AG04450 (cell line): Measurements from ENCODE around the gene HEATR3. TPM values are rescaled to one million over a fixed set of nuclear protein-coding genes. Genes with fewer than 3 reads are reported as not detected.
A peak's percentile ranks its signal among the peaks of the same experiment; 100 is the strongest.

Experiments
- CTCF ChIA-PET: fragments of 300-600, 350-600 bp; formaldehyde crosslinking; extraction: SDS; loops from one replicate; lab custom pipeline; 2022; ENCODE audit warnings: antibody characterized with exemption, inconsistent platforms; lab: Charles Lee
- POLR2A ChIA-PET: fragments of 350-600 bp; formaldehyde crosslinking; extraction: SDS; loops from one replicate; lab custom pipeline; 2021; ENCODE audit warnings: antibody characterized with exemption, inconsistent platforms; lab: Yijun Ruan, JAX
- DNase-seq: peaks from one replicate; pipeline ENCODE4 v3.0.0-alpha.2; 2011; ENCODE audit warnings: low read depth, low spot score
- H3K27ac ChIP-seq: one replicate; pipeline ENCODE4 v1.5.1; 2012; ENCODE audit warnings: low read depth, low read length, control low read depth
- H3K27me3 ChIP-seq: one replicate; pipeline ENCODE4 v1.6.0; 2012; ENCODE audit warnings: low read length; ENCODE audit not compliant: control insufficient read depth, insufficient read depth
- H3K4me3 ChIP-seq: 2 replicates; pipeline ENCODE4 v1.5.1; 2011; ENCODE audit warnings: mild to moderate bottlenecking, low read depth, low read length, control low read depth
- H3K9me3 ChIP-seq: 2 replicates; pipeline ENCODE4 v1.5.1; 2012; ENCODE audit warnings: low read length; ENCODE audit not compliant: control insufficient read depth, insufficient read depth
- polyA plus RNA-seq: library from polyadenylated mRNA; depleted of rRNA; stranded (reverse); fragments of >200 nt; gene quantifications from 2 replicates; pipeline ENCODE4 v1.2.3, GENCODE V29; 2011
- TF ChIP-seq, protein P1 (sequence below): IDR thresholded peaks from 2 replicates; pipeline ENCODE4 v1.5.1; 2011; ENCODE audit warnings: low read depth, low read length, control low read depth, inconsistent platforms

HEATR3 gene
- polyA plus RNA-seq, 1 experiment = 17.1 TPM

DNA sequence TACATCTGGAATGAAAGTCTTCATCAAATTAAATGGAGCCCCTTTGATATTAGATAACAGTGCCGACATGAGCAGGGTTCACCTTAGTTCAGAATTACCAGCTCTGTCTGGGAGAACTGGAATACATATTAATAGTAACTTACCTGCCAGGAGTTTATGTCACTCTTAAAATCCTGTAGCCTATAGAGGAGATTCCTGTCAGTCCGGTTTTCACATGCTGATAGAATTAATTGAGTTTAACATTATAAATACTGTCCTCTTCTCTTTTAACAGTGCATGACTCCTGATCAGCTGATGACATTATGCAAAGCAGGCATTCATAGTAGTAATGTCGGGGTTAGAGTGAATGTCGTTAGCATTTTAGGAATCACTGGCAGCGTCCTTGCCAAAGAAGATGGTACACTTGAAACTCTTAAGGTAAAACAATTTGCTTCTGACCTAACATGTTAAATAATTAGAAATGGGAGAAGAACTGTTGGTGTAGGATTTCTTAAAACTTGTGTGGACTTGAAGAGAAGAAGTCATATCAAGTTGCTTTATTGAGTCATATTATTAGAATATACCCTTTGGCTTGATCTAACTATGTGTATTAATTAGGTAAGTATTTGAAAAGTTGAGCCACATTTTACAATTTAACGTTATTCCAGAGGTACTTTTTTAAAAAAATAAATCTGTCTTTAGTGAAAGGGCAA is 34.3 kb downstream of the HEATR3 start:
- DNase-seq = no peak
- POLR2A ChIA-PET = no interaction called here
- no peak overlapping the region for H3K27ac ChIP-seq
- H3K27me3 ChIP-seq = no peaks in the 10 kb centered on the region
- no peaks in the 10 kb centered on the region for H3K9me3 ChIP-seq
- H3K4me3 ChIP-seq = no peak overlapping the region
- CTCF ChIA-PET = interaction anchor here (1.9 kb wide), 1 partner anchor 75 kb away, joined by 4 read pairs; the partner anchor contains the start of gene CNEP1R1
- TF ChIP-seq, protein P1, sequence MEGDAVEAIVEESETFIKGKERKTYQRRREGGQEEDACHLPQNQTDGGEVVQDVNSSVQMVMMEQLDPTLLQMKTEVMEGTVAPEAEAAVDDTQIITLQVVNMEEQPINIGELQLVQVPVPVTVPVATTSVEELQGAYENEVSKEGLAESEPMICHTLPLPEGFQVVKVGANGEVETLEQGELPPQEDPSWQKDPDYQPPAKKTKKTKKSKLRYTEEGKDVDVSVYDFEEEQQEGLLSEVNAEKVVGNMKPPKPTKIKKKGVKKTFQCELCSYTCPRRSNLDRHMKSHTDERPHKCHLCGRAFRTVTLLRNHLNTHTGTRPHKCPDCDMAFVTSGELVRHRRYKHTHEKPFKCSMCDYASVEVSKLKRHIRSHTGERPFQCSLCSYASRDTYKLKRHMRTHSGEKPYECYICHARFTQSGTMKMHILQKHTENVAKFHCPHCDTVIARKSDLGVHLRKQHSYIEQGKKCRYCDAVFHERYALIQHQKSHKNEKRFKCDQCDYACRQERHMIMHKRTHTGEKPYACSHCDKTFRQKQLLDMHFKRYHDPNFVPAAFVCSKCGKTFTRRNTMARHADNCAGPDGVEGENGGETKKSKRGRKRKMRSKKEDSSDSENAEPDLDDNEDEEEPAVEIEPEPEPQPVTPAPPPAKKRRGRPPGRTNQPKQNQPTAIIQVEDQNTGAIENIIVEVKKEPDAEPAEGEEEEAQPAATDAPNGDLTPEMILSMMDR = no peak

GRCh38 chr16:50102051-50102746 is 36.4 kb downstream of the HEATR3 start:
- TF ChIP-seq, protein P1 = no peak
- H3K27ac ChIP-seq = peak overlapping the region; percentile 49

DNA sequence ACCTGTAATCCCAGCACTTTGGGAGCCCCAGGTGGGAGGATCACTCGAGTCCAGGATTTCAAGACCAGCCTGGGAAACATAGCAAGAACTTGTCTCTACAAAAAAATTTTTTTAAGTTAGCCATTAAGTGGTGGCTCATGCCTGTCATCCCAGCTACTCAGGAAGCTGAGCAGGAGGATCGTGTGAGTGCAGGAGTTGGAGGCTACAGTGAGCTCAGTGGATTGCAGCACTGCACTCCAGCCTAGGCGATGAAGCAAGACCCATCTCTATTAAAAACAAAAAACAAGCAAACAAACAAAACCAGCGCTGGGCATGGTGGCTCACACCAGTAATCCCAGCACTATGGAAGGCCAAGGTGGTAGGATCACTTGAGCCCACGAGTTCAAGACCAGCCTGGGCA is 38.0 kb downstream of the HEATR3 start:
- ChIA-PET POLR2A (no interaction called here), CTCF (interaction anchor here (1.3 kb wide), 1 partner anchor 107 kb away, joined by 8 read pairs; no protein-coding TSS in a partner anchor)
- DNase-seq = no peak
- Histone ChIP-seq H3K4me3 (no peak overlapping the region), H3K27ac (no peak overlapping the region), H3K9me3 (no peaks in the 10 kb centered on the region), H3K27me3 (no peaks in the 10 kb centered on the region)
- TF ChIP-seq, protein P1 = no peak

More at GRCh38 chr16:50102051-50102746, 36.4 kb downstream of the HEATR3 start:
- ChIA-PET POLR2A (interaction anchor here (0.6 kb wide), 1 partner anchor 22 kb away, joined by 3 read pairs; no protein-coding TSS in a partner anchor), CTCF (interaction anchor here (1.0 to 1.4 kb wide), 5 partner anchors 34 to 252 kb away, joined by 3 to 8 read pairs (median 3); partner anchors contain the start of gene CNEP1R1)
- DNase-seq = peak; percentile 32
- no peaks in the 10 kb centered on the region for H3K9me3 ChIP-seq
- no peaks in the 10 kb centered on the region for H3K27me3 ChIP-seq
- H3K4me3 ChIP-seq = no peak overlapping the region

DNA sequence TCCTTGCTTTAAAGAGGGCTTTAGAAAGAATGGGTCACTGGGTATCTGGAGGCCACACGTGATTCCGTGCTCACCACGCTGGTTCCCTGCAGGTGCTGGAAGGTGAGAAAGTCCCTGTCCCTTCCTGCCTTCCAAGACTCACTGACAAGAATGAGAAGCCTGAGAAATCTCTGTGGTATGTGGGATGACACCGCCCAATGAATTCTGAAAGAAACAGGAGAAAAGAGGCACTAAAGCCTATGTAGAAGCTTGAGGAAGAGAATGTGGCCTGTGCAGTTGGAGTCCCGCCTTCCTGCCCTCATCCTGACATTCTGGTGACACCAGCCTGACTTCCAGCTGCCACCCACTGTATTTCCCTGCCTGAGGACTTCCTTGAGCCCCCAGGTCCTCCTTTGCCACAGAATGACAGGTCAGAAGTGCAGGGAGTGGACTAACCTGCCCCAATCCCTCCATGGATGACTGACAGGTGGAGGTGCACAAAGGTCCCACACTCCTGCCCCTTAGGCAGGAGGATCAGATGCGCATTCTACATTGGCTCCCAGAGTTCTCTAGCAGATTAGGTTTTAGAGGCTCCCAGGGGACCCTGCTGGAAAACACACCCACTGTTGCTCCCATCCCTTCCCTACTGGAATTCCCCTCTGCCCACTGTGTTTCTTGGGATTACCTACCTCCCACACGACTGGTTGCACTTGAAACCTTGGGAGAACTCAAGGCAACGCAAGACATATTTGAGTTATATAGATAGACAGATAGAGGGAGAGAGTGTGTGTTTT is 48.8 kb downstream of the HEATR3 start:
- POLR2A ChIA-PET = no interaction called here
- Histone ChIP-seq H3K27ac (no peak overlapping the region), H3K9me3 (no peaks in the 10 kb centered on the region), H3K4me3 (no peak overlapping the region), H3K27me3 (no peaks in the 10 kb centered on the region)
- no peak for DNase-seq
- TF ChIP-seq, protein P1 = no peak
- CTCF ChIA-PET = no interaction called here
